ENCODE measurements around the gene NDUFAB1.
"Not testable (repeated sequence)": the region's sequence is repeated elsewhere in the genome, so short reads cannot be mapped to it uniquely, and the experiment has no call there.

NDUFAB1 gene

DNA sequence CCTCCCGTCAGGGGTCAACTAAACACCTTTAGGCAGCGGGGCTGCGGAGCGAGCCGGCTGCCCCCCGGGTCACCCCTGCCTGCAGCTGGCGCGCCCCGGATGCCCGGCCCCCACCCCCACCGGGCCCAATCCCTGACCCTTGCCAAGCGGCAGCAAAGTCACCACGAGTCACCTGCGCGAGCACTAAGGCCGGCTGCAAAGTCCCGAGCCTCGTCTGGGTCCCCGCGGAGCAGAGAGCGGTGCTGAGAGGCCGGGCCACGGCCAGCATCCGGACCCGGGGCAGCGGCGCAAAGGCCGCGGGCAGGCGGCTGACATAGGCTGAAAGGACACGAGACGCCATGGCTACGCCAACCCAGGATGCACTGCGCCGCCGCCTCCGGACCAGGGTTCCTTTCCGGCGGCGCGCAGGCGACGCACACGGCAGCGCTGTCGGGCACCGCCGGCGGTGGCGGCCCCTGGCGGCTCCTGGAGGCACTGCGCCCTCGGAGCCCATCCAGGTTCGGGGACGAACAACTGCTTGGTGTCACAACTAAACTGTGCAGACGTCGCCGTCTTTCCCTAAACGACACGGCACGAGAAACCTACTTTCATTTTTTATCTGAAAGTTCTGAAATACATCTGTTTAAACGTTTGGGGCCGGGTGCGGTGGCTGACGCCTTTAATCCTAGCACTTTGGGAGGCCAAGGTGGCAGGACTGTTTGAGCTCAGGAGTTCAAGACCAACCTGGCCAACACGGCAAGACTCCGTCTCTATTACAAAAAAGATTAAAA is at the start of gene NDUFAB1:
TSS of gene NDUFAB1 (minus strand) at position 366 of the 770 bp plus-strand sequence. CDS start at position 340, 26 bp downstream.
- peak within 1 kb of the TSS; percentile 85 for H3K27ac ChIP-seq (ENCODE audit: low read depth, low read length)
- no peaks in the 10 kb centered on the region for H3K27me3 ChIP-seq (ENCODE audit: control insufficient read depth, insufficient read depth, low read length)
- H3K4me3 ChIP-seq (ENCODE audit: low read depth, low read length): peak within 1 kb of the TSS; percentile 100

DNA sequence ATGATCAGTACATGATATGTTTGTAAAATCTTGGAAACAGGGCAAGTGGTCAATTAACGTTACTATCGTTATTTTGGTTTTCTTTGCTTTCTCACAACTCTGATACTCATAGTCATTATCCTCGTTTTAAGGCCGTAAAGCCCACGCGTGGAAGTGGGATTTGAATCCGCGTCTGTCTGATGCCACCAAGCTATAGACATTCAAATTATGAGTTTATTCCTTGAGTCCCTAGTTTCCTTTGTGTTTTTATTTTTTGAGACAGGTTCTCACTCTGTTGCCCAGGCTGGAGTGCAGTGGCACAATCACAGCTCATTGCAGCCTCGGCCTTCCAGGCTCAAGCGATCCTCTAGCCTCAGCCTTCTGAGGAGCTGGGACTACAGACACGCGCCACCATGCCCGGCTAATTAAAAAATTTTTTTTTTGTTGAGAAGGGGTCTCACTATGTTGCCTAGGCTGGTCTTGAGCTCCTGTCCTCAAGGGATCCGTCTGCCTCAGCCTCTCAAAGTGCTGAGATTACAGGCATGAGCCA is 46.2 kb upstream of the NDUFAB1 start:
- Histone ChIP-seq H3K27me3 (ENCODE audit: control insufficient read depth, insufficient read depth, low read length) (no peaks in the 10 kb centered on the region), H3K4me3 (ENCODE audit: low read depth, low read length) (peak overlapping the region; percentile 96), H3K4me1 (ENCODE audit: control insufficient read depth, insufficient read depth, low read length) (peaks cover 6% of the 10 kb centered on the region; the same call in 1 of the 2 replicates), H3K9me3 (ENCODE audit: control insufficient read depth, insufficient read depth, low read length) (no peaks in the 10 kb centered on the region), H3K36me3 (ENCODE audit: control insufficient read depth, insufficient read depth, low read length) (peaks cover 50% of the 10 kb centered on the region), H3K9ac (ENCODE audit: low read depth, low read length) (peak overlapping the region; percentile 59), H3K27ac (ENCODE audit: low read depth, low read length) (no peak overlapping the region)

More for the DNA sequence above, at the start of gene NDUFAB1:
- peak within 1 kb of the TSS; percentile 92 for H3K9ac ChIP-seq (ENCODE audit: low read depth, low read length)
- peaks cover 27% of the 10 kb centered on the region for H3K4me1 ChIP-seq (ENCODE audit: control insufficient read depth, insufficient read depth, low read length)
- no peaks in the 10 kb centered on the region for H3K9me3 ChIP-seq (ENCODE audit: control insufficient read depth, insufficient read depth, low read length)
- peaks cover 31% of the 10 kb centered on the region for H3K36me3 ChIP-seq (ENCODE audit: control insufficient read depth, insufficient read depth, low read length)

DNA sequence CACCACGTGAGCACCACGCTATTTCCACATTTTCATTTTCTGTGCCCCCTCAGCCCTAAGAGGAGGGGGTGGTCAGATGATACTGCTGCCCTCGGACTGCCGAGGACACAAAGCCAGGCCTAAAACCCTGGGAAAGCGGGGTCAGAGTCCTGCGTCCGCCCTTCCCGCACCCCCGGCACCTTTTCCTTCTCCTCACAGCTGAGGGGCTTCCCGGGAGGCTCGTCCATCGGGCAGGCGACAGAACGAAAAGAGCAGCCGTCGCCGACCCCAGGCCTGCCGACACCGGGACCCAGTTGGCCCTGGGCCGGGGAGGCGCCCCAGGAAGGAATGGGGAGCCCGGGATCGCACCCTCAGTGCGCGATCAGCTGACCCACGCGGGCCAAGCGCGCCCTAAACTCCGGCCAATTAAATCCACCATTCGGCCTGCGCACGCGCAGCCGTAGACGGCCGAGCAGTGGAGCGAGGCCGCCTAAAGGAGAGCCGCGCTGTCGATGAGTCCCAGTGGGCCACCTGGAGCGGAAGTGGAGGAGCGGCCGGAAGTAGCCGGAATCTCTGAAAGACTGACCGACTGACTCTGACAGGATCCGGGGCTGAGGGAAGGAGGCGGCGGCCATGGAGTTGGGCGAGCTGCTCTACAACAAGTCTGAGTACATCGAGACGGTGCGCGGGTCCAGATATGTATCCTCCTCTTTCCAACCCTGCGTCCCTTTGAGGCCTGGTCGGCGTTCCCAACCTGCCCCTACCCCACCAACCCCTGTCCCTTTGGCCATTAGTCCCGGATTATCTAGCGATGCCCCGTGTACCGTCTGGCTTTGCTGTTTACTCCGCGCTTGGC is 45.0 kb upstream of the NDUFAB1 start, which contains the start of the genes DCTN5 and PALB2:
TSS of gene DCTN5 (plus strand) at position 536 of the 835 bp plus-strand sequence. CDS start at position 613, 77 bp downstream.
TSS of gene PALB2 (minus strand) at position 380 of the 835 bp plus-strand sequence. CDS start at position 227, 153 bp downstream.
- no peaks in the 10 kb centered on the region for H3K27me3 ChIP-seq (ENCODE audit: control insufficient read depth, insufficient read depth, low read length)
- no peaks in the 10 kb centered on the region for H3K9me3 ChIP-seq (ENCODE audit: control insufficient read depth, insufficient read depth, low read length)
- peaks cover 57% of the 10 kb centered on the region for H3K36me3 ChIP-seq (ENCODE audit: control insufficient read depth, insufficient read depth, low read length)
- peak within 1 kb of the TSS; percentile 92 for H3K27ac ChIP-seq (ENCODE audit: low read depth, low read length)
- H3K4me3 ChIP-seq (ENCODE audit: low read depth, low read length): peak within 1 kb of the TSS; percentile 96
- H3K9ac ChIP-seq (ENCODE audit: low read depth, low read length): peak within 1 kb of the TSS; percentile 94
- H3K4me1 ChIP-seq (ENCODE audit: control insufficient read depth, insufficient read depth, low read length): peaks cover 6% of the 10 kb centered on the region; the same call in 1 of the 2 replicates

DNA sequence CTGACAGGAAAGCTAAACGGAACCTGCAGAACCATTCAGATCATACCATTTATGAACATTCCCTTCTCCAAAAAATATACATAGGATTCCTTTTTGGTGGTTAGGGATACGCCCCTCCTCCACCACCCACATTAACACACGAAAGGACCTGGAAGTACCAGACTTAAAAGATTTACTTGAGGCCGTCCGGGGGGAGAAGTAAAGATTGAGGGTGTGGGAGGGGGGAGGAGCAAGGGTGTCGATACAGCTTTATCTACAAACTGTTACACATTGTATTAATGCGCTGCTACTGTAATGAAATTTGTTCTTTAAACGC is 44.5 kb upstream of the NDUFAB1 start:
- H3K9ac ChIP-seq (ENCODE audit: low read depth, low read length): peak overlapping the region; percentile 94
- H3K4me3 ChIP-seq (ENCODE audit: low read depth, low read length): peak overlapping the region; percentile 96
- H3K27ac ChIP-seq (ENCODE audit: low read depth, low read length): peak overlapping the region; percentile 92
- H3K4me1 ChIP-seq (ENCODE audit: control insufficient read depth, insufficient read depth, low read length): peaks cover 6% of the 10 kb centered on the region; the same call in 1 of the 2 replicates
- H3K36me3 ChIP-seq (ENCODE audit: control insufficient read depth, insufficient read depth, low read length): peaks cover 57% of the 10 kb centered on the region
- H3K9me3 ChIP-seq (ENCODE audit: control insufficient read depth, insufficient read depth, low read length): no peaks in the 10 kb centered on the region
- no peaks in the 10 kb centered on the region for H3K27me3 ChIP-seq (ENCODE audit: control insufficient read depth, insufficient read depth, low read length)

GRCh38 chr16:23635958-23636357 is 39.8 kb upstream of the NDUFAB1 start:
- H3K9ac ChIP-seq (ENCODE audit: low read depth, low read length): no peak overlapping the region

GRCh38 chr16:23634461-23635036 is 38.4 kb upstream of the NDUFAB1 start:
- H3K27me3 ChIP-seq (ENCODE audit: control insufficient read depth, insufficient read depth, low read length): no peaks in the 10 kb centered on the region
- no peaks in the 10 kb centered on the region for H3K4me1 ChIP-seq (ENCODE audit: control insufficient read depth, insufficient read depth, low read length)
- no peak overlapping the region for H3K27ac ChIP-seq (ENCODE audit: low read depth, low read length)
- H3K9ac ChIP-seq (ENCODE audit: low read depth, low read length): no peak overlapping the region
- H3K36me3 ChIP-seq (ENCODE audit: control insufficient read depth, insufficient read depth, low read length): peaks cover 82% of the 10 kb centered on the region
- H3K4me3 ChIP-seq (ENCODE audit: low read depth, low read length): no peak overlapping the region
- H3K9me3 ChIP-seq (ENCODE audit: control insufficient read depth, insufficient read depth, low read length): no peaks in the 10 kb centered on the region

More at GRCh38 chr16:23635958-23636357, 39.8 kb upstream of the NDUFAB1 start:
- peaks cover 71% of the 10 kb centered on the region for H3K36me3 ChIP-seq (ENCODE audit: control insufficient read depth, insufficient read depth, low read length)
- H3K4me3 ChIP-seq (ENCODE audit: low read depth, low read length): no peak overlapping the region
- no peaks in the 10 kb centered on the region for H3K27me3 ChIP-seq (ENCODE audit: control insufficient read depth, insufficient read depth, low read length)
- H3K9me3 ChIP-seq (ENCODE audit: control insufficient read depth, insufficient read depth, low read length): no peaks in the 10 kb centered on the region
- H3K27ac ChIP-seq (ENCODE audit: low read depth, low read length): no peak overlapping the region
- H3K4me1 ChIP-seq (ENCODE audit: control insufficient read depth, insufficient read depth, low read length): peaks cover 6% of the 10 kb centered on the region; the same call in 1 of the 2 replicates

DNA sequence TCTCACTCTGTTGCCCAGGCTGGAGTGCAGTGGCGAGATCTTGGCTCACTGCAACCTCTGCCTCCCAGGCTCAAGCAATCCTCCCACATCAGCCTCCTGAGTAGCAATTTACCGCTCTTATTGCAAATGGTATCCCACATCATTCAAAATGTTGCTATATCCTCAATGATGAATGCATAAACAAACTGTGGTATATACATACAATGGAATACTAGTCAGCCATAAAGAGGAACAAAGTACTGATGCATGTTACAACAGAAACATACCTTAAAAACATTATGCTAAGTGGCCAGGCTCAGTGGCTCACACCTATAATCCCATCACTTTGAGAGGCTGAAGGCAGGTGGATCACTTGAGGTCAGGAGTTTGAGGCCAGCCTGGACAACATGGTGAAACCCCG is 35.8 kb upstream of the NDUFAB1 start:
- H3K27me3 ChIP-seq (ENCODE audit: control insufficient read depth, insufficient read depth, low read length); H3K9ac ChIP-seq (ENCODE audit: low read depth, low read length); H3K27ac ChIP-seq (ENCODE audit: low read depth, low read length); H3K4me3 ChIP-seq (ENCODE audit: low read depth, low read length); H3K4me1 ChIP-seq (ENCODE audit: control insufficient read depth, insufficient read depth, low read length); H3K9me3 ChIP-seq (ENCODE audit: control insufficient read depth, insufficient read depth, low read length): not testable (repeated sequence)
- H3K36me3 ChIP-seq (ENCODE audit: control insufficient read depth, insufficient read depth, low read length): peaks cover 84% of the 10 kb centered on the region

- Histone ChIP-seq H3K36me3 (ENCODE audit: control insufficient read depth, insufficient read depth, low read length) (peaks cover 80% of the 10 kb centered on the region), H3K27ac (ENCODE audit: low read depth, low read length) (no peak overlapping the region), H3K27me3 (ENCODE audit: control insufficient read depth, insufficient read depth, low read length) (no peaks in the 10 kb centered on the region), H3K9me3 (ENCODE audit: control insufficient read depth, insufficient read depth, low read length) (no peaks in the 10 kb centered on the region), H3K4me3 (ENCODE audit: low read depth, low read length) (no peak overlapping the region), H3K4me1 (ENCODE audit: control insufficient read depth, insufficient read depth, low read length) (no peaks in the 10 kb centered on the region), H3K9ac (ENCODE audit: low read depth, low read length) (no peak overlapping the region)
These were observed 33.4 kb upstream of the NDUFAB1 start for GRCh38 chr16:23629516-23629915.

- Histone ChIP-seq H3K9ac (ENCODE audit: low read depth, low read length) (no peak overlapping the region), H3K9me3 (ENCODE audit: control insufficient read depth, insufficient read depth, low read length) (no peaks in the 10 kb centered on the region), H3K4me3 (ENCODE audit: low read depth, low read length) (no peak overlapping the region), H3K27ac (ENCODE audit: low read depth, low read length) (no peak overlapping the region), H3K36me3 (ENCODE audit: control insufficient read depth, insufficient read depth, low read length) (peaks cover 86% of the 10 kb centered on the region), H3K4me1 (ENCODE audit: control insufficient read depth, insufficient read depth, low read length) (no peaks in the 10 kb centered on the region), H3K27me3 (ENCODE audit: control insufficient read depth, insufficient read depth, low read length) (no peaks in the 10 kb centered on the region)
These were observed 28.0 kb upstream of the NDUFAB1 start for GRCh38 chr16:23624092-23624491.

DNA sequence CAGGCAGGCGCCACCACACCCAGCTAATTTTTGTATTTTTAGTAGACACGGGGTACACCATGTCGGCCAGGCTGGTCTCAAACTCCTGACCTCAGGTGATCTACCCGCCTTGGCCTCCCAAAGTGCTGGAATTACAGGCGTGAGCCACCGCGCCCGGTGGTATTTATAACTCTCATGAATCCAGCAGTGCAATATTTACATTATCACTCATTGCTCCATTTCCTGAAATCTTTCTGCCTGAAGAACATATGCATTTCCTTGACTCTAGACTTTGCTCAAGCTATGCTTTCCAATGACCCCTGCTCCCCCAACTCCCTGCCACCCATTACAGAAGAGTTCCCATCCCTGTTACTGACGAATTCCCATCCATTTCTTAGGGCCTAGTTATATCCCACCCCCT is 19.7 kb upstream of the NDUFAB1 start:
- H3K36me3 ChIP-seq (ENCODE audit: control insufficient read depth, insufficient read depth, low read length): peaks cover 77% of the 10 kb centered on the region
- no peaks in the 10 kb centered on the region for H3K4me1 ChIP-seq (ENCODE audit: control insufficient read depth, insufficient read depth, low read length)
- H3K9me3 ChIP-seq (ENCODE audit: control insufficient read depth, insufficient read depth, low read length): no peaks in the 10 kb centered on the region
- no peak overlapping the region for H3K4me3 ChIP-seq (ENCODE audit: low read depth, low read length)
- no peak overlapping the region for H3K27ac ChIP-seq (ENCODE audit: low read depth, low read length)
- H3K9ac ChIP-seq (ENCODE audit: low read depth, low read length): no peak overlapping the region
- H3K27me3 ChIP-seq (ENCODE audit: control insufficient read depth, insufficient read depth, low read length): no peaks in the 10 kb centered on the region
